HG03378 (cell line): Measurements from ENCODE around the gene CDC42EP3.

ENCODE experiments used
- ATAC-seq: cut with Tn5 transposase; IDR thresholded peaks from one replicate; pipeline ENCODE4 v1.9.1; 2021; ENCODE audit warnings: mild to moderate bottlenecking, moderate library complexity; ENCODE audit not compliant: unreplicated experiment

The CDC42EP3 gene

DNA sequence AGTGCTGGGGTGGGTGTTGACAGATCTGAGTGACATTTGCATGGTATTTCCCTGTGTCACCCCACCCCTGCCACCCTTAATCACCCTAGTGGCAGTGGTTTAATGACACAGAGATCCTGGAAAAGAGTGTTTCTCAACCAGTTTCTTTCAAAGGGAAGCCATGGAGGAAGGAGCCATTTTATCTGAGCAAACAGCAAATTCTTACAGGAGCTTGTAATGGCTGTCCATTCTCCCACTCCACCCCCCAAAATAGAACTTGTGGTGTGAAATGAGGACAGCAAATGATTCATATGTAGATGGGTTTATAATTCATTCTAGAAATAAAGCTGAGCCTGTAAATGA lies 51.5 kb downstream of the CDC42EP3 start:
- ATAC-seq: no peak

DNA sequence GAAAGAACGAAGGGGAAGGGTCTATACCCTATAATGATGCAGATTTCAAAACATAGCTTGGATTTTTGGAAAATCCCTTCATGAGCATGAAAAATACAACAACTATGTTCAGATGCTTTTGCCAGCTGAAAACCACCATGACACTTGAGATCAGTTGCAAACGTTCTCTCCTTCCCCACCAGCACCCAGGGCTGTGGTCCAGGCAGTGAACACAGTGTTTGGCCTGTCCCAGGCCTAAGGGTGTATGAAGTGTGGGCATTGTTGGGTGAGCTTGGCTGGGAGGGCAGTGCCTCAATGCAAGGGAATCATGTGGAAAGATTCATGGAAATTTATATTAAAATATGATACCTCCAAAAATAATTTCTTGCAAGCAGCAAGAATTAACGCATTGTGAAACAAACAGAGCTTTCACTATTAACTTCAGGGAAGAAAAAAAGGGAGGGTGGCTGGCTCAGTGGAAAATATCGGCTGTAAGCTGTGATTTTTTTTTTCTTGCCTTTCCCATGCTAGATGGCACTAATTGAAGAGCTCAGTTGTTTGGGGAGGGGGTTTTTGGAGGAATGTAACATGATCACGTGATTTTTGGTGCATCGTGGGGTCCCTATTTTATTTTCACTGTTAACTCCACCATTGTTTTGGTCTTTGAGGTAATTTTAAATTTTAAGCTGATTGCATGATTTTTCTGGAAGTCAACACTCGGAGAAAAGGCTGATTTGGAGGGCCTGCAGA lies 52.0 kb downstream of the CDC42EP3 start:
- no peak for ATAC-seq

DNA sequence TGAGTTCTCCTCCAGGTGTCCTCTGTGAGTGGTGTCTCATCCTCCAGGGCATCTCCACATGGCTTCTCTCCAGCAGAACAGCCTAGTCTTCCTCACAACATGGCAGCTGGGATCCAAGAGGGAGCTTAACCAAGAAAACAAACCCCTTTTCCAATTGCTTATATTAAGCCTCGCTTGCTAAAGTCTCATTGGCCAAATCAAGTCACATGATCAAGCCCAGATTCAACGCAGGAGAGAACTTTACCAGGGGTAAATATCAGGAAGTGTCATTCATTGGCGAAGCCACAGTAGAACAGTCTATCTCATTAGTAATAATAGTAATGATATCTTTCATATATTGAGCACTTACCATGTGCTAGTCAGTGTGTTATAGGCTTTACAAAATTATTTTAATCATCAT lies 53.1 kb downstream of the CDC42EP3 start:
- no peak for ATAC-seq

DNA sequence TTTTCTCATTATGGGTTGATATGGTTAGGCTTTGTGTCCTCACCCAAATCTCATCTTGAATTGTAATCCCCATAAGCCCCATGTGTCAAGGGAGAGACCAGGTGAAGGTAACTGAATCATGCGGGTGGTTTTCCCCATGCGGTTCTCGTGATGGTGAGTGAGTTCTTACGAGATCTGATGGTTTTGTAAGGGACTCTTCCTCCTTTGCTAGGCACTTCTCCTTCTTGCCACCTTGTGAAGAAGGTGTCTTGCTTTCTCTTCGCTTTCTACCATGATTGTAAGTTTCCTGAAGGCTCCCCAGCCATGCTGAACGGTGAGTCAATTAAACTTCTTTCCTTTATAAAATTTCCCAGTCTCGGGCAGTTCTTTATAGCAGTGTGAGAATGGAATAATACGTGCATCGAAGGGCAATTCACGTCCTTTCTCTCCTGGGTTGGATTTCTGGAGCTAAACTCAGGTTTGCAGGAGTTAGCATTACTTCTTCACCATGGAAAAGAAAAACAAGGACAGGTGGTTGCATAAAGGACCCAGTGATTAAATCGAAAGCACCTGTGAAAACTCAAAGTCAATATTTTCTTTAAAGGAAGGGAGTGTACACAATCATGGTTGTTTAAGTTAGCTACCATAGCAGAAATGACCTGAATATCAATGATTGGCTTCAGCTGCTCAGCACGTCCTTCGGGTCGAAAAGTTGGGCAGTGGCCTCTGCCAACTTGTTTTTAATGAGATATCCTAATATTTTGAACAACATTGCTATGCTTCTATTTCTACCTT lies 54.1 kb downstream of the CDC42EP3 start:
- ATAC-seq: no peak

DNA sequence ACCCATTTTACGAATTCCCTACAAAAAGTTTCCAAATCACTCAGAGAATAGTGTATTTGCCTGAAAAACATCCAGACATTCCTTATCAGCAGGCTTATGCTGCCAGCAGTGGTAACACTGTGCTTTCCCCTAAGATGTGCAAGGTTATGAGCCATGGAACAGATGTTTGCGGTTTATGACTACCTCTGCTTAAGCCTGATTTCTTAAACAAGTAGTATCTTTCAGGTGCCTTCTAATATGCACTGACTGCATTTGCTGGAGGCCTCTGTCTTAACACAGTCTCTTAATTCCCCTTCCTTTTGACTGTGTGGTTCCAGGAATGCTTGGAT lies 54.8 kb downstream of the CDC42EP3 start:
- no peak for ATAC-seq

DNA sequence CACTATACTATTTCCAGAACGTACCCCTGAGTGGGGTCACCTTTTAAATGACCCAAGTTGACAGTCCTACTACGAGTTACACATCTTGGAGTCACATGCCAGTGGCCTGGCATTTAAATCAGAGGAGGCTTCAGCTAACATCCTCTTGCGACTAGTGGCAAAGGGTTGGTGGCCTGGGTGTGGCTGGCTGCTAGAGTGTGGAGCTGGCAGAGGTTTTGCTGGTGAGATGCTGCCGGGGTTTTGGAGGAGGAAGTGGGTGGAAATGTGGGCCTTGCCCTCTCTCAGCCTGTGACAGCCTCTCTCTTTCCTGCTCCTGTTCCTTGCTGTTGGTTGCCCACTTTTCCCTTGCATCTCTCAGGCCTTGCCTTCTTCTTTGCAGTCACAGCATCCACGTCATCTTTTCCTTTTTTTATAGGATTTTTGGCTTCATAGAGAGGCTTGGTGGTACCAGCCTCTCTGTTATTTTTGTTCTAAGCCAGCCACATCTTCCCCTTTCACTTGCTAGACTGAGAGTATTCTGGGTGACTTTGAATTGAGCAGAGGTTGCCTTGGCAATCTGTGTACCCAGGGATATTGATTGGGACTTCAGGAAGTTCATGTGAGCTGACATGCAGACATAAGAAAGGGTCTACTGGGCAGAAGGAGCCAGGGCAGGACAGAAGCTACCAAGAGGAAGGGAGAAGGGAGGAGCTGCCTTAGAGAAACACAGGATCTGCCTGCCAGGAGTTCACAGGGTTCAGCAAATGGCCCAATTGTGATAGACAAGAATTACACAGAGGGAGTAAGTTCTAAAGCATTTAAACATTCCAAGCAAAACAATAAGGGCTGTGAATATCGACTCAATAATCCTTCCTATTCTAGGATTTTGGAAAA lies 55.4 kb downstream of the CDC42EP3 start:
- no peak for ATAC-seq

DNA sequence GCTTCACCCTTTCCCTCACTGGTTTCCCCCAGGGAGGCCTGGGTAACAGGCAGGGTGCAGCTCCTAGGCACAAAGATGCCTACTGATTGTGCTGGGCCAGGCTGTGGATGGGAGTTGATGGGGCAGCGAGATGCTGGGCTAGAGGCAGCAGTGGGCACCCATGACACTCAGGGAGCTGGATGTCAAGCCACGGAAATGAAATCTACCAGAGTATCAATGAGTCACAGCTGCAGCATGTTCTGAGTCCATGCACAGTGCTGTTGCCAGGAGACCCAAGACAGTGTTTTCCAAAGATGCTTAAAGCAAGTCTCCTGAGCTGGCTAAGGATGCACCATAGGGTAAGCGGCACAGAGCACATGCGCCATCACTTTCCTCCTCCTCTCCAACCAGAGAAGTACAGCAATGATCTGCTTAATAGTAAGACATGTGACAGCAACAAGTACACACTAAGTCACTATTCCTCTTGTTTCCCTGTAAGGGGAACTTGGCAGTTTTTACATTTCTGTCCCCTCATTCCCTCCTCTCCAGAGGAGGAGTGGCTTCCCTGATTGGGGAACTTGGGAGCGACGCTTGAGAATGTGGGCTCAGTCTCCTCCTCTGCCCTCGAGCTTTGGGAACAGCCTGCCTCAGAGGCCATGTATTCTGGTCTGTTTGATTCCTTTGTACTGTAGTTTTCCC lies 57.2 kb downstream of the CDC42EP3 start:
- no peak for ATAC-seq

DNA sequence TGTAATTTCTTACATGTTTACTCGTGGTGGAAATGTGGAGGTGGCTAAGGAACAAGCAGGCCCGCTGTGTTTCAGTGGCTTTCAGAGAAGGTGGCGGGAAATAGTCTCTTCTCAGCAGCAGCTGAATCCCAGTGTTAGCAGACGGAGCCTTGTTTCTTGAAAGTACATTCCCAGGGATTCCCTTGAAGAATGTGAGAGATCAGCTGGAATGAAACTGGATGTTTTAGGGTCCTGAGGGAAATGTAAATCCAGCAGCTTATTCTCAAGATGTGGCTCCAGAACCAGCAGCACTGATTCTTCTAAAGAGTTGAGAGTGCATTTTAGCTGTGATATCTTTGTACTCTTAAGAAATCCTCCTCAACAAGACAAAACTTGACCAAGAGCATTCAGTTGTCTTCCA lies 59.1 kb downstream of the CDC42EP3 start:
- no peak for ATAC-seq

DNA sequence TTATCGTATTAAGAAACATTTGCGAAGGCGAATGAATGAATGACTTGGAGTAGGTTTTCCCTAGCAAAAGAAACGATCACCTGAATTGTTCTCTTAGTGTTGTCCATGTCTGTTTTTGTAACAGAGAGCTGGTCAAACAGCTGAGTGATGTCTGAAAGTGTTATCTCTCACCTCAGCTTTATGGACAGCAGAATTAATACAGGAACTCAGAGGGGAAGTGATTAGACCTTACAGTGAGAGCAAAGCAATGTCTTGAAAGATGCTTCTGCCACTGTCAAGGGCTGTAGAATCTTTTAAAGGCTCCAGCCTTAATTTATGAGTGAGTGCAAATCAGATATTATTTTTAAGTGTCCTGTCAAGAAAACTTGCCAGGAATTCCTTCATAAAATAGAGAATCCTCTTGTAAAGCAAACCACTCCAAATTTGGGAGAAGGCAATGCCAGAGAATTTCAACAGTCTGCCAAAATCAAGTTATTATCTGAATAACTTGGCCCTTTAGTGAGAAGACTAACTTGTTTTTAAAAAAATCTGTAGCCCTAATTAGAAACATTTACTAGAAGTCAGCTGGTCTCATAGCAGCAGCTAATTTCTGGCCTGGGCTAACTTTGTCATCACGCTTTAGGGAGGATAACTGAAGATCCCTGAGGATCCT lies 60.7 kb downstream of the CDC42EP3 start:
- no peak for ATAC-seq

DNA sequence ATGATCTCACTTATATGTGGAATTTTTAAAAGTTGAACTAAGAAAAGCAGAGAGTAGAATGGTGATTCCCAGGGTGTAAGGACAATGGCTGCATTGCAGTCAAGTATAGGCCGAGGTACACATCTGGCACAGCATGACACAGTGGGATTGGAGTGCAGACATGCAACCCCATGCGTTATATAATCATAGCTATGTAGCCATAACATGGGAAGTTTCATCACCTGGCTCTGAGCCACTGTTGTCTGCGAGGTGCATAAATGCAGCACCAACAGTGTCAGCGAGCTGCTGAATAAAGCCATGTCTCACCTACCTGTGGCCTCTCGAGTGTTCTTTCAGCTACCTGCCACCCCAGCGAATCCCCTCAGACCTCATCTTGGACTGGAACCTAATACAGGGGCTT lies 61.7 kb downstream of the CDC42EP3 start:
- ATAC-seq: no peak

DNA sequence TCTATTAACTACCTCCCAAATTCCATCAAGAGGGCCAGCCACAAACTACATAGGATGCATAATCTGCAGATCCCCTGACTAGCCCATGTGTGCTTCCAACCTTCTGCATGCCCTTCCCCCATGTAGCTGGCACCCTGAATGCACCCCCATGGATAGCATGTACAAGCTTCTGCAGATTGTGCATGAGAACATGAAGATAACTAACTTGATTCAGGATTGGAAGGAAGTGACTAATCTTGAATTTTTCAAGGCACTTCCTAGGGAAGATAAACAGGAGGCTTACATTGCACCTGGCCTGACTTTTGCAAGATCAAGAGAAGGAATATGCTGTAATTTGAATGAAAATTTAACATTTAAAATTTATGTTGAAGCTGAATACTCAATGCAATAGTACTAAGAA lies 66.7 kb downstream of the CDC42EP3 start:
- ATAC-seq: no peak

DNA sequence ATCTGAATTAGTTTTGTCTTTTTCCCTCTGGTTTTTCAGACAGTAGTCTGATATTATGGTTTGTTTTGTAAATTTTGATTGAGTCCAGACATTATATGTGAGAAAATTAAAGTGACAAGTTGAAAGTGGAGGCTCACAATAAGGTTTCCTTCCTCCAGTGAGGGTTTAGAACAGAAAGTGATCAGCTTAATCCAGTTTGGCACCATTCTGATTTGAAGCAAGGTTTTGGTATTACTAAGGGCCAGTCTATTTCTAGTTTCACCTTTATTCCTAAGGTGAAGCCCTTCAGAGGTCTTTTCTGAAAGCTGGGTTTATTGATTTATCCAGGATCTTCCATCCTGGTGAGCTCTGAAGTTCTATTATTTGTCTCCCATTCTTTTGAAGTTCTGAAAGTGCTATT lies 68.7 kb downstream of the CDC42EP3 start:
- ATAC-seq: peak; percentile 50

DNA sequence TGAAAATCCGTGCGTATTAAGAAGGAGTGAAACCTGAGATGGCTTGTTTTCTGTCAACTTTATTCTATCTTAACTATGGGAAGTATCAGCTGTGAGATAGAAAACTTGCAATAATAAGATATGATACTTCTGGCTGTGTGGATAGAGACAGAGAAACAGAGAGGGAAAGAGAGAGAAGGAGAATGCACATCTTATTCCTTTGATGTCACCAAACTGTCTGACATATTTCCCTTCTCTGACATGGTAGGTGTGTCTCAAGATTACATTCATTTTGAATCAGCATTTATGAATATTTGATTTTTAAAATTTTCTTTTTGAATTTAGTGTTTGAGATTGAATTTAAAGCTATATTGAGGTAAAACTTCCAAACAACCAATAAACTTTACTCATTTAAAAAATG lies 69.4 kb downstream of the CDC42EP3 start:
- no peak for ATAC-seq

DNA sequence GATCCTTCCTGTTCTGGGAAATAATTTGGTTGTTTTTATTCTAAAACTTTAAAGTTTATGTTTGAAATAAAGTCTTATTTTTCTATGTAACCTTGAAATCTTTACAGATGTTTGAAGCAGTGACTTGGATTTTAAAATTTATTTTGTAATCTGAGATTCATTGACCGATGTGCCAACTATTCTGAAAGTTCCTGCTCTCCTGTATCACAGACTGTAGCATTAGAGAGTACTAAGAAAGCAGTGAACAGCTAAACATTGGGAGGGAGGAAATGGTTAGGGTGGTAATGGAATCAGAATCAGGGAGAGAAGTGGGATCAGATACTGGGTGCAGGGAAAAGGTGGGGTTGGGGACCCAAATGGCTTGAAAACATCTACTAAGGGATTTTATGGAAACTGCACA lies 69.9 kb downstream of the CDC42EP3 start:
- no peak for ATAC-seq

DNA sequence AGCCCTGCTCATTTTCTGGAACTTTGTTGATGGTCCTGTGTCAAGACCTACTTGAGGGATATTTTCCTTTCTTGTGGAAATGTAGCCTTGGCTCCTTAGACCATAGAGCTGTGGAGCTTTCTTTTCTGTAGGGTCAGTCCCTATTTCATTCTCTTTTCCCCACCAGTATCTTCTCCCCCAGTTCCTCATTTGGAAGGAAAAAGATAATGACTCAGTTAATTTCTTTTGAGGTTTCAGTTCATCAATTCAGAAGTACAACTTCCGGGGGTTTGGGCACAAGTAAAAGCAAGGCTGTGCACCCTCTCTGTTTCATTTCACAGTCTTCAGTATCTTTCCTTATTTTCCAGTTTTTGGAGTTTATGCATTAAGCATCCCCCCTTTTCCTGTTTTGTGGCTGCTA lies 70.7 kb downstream of the CDC42EP3 start:
- ATAC-seq: peak; percentile 87

DNA sequence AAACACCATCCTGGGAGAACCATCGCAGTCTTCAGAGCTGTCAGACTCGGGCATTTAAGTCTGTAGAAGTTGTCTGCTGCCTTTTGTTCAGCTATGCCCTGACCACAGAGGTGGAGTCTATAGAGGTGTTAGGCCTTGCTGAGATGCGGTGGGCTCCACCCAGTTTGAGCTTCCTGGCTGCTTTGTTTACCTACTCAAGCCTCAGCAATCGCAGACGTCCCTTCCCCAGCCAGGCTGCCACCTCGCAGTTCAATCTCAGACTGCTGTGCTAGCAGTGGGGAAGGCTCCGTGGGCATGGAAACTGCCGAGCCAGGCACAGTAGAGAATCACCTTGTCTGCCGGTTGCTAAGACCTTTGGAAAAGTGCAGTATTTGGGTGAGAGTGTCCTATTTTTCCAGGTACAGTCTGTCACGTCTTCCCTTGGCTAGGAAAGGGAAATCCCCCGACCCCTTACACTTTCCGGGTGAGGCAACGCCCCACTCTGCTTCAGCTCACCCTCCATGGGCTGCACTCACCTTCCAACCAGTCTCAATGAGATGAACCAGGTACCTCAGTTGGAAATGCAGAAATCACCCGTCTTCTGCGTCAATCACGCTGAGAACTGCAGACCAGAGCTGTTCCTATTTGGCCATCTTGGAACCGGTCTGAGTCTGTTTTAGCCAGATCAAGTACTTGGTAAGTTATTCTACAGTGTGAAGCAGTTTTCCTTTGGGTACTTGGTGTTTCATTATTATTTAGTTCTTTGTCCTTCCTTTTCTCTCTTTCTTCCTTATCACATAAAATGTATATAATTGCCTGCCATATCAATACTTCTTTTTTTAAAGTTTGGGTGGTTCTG lies 71.5 kb downstream of the CDC42EP3 start:
- no peak for ATAC-seq

DNA sequence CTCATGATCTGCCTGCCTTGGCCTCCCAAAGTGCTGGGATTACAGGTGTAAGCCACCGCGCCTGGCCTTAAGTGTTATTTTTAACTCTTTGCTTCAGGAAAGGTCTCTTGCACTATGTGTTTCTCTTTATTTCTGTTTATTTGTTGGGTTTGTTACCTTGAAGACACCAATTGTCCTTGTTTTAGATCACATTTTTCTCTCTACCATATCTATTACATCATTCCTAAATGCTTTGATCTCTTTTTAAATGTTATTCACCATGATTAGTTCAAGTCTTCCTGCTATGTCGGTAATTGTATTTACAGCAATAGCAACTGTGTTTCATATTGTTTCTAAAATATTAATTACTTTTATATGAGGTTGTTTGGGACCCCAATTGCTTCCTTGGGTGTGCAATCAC lies 77.7 kb downstream of the CDC42EP3 start:
- no peak for ATAC-seq

DNA sequence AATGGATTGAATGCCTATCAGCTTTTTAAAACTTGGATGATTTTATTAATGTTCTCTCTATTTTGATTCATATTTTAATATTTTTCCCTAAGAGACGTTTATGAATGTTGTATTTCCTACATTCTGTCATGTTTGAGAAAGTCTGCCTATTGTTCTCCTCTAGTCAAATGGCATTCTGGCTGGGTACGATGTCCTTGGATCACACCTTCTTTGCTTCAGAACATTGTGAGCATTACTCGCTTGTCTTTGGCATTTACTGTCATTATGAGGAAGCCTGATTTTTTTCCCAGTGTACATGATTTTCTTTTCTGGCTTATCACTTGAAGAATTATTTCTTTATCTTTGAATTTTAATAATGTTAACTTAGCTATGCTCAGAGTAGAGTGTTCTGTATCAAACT lies 78.4 kb downstream of the CDC42EP3 start:
- ATAC-seq: no peak
